CD14-positive monocyte (primary cell): Measurements from ENCODE around the gene HS3ST2. TPM values are rescaled to one million over a fixed set of nuclear protein-coding genes. Genes with fewer than 3 reads are reported as not detected.
A peak's percentile ranks its signal among the peaks of the same experiment; 100 is the strongest.

Experiments
- DNase-seq, 3 donors: peaks; one replicate each; pipeline ENCODE4 v3.0.0-alpha.2; 2011 to 2022
- H2AFZ ChIP-seq: 2 replicates; pipeline ENCODE4 v1.6.0; 2012; ENCODE audit warnings: mild to moderate bottlenecking, low read depth, low read length, inconsistent platforms; ENCODE audit not compliant: insufficient read depth, poor library complexity, severe bottlenecking
- H3K27ac ChIP-seq, 2 donors: 1 replicate in 1 of 2; 2 replicates in 1 of 2; pipeline ENCODE4 v1.5.1; 2012 to 2013; ENCODE audit warnings: low read length in 2 of 2, control low read depth in 1 of 2, inconsistent platforms in 1 of 2, low read depth in 1 of 2, mild to moderate bottlenecking in 1 of 2
- H3K27me3 ChIP-seq, 2 donors: one replicate each; pipeline versions ENCODE4 v1.6.0 to v1.6.1; 2011 to 2013; ENCODE audit warnings: low read length in 2 of 2; ENCODE audit not compliant: control insufficient read depth in 2 of 2, insufficient read depth in 2 of 2
- H3K36me3 ChIP-seq, 2 donors: replicated peaks in 1 of 2; 1 replicate in 1 of 2; 2 replicates in 1 of 2; pipeline versions ENCODE4 v1.5.1 to v1.6.1; 2012 to 2013; ENCODE audit warnings: low read length in 2 of 2, control low read depth in 1 of 2, inconsistent platforms in 1 of 2, mild to moderate bottlenecking in 1 of 2; ENCODE audit not compliant: insufficient read depth in 2 of 2, control insufficient read depth in 1 of 2
- H3K4me1 ChIP-seq, 2 donors: 1 replicate in 1 of 2; 2 replicates in 1 of 2; pipeline versions ENCODE4 v1.5.1 to v1.6.1; 2012 to 2013; ENCODE audit warnings: low read length in 2 of 2, control low read depth in 1 of 2, inconsistent platforms in 1 of 2, mild to moderate bottlenecking in 1 of 2, moderate library complexity in 1 of 2; ENCODE audit not compliant: insufficient read depth in 2 of 2, control insufficient read depth in 1 of 2
- H3K4me2 ChIP-seq: replicated peaks from 2 replicates; pipeline ENCODE3; 2012; ENCODE audit warnings: low read length, moderate library complexity, mild to moderate bottlenecking; ENCODE audit not compliant: poor library complexity, severe bottlenecking; ENCODE audit errors: extremely low read depth
- H3K4me3 ChIP-seq, 3 experiments: fragments of 200-600 bp in 1 of 3; sonication (generic) in 1 of 3; replicated peaks in 1 of 3; 1 replicate in 2 of 3; 2 replicates in 1 of 3; pipeline ENCODE4 v1.5.1; 2011 to 2013; ENCODE audit warnings: low read length in 3 of 3, mild to moderate bottlenecking in 3 of 3, control low read depth in 2 of 3, low read depth in 2 of 3, inconsistent platforms in 1 of 3, moderate library complexity in 1 of 3
- H3K79me2 ChIP-seq: 2 replicates; pipeline ENCODE4 v1.6.0; 2012; ENCODE audit warnings: mild to moderate bottlenecking, control low read depth, inconsistent platforms, low read length, moderate library complexity; ENCODE audit not compliant: insufficient read depth
- H3K9ac ChIP-seq: 2 replicates; pipeline ENCODE4 v1.6.0; 2017; ENCODE audit warnings: low read length, mild to moderate bottlenecking; ENCODE audit not compliant: insufficient read depth, poor library complexity, severe bottlenecking
- H3K9me3 ChIP-seq, 2 donors: replicated peaks in 1 of 2; 1 replicate in 1 of 2; 2 replicates in 1 of 2; pipeline versions ENCODE4 v1.5.1 to v1.6.1; 2012 to 2013; ENCODE audit warnings: low read length in 2 of 2, control low read depth in 1 of 2; ENCODE audit not compliant: control insufficient read depth in 1 of 2, insufficient read depth in 1 of 2
- H4K20me1 ChIP-seq: 2 replicates; pipeline ENCODE4 v1.6.0; 2012; ENCODE audit warnings: mild to moderate bottlenecking, low read length, control low read depth, moderate library complexity; ENCODE audit not compliant: insufficient read depth
- H3K27ac Mint-ChIP-seq, 7 donors: one replicate each; pipeline ENCODE4 v1.8.0; 2020; ENCODE audit warnings: mild to moderate bottlenecking in 7 of 7, mixed read lengths in 7 of 7, moderate library complexity in 6 of 7, inconsistent platforms in 2 of 7
- H3K27me3 Mint-ChIP-seq, 3 donors: one replicate each; pipeline ENCODE4 v1.8.0; 2021 to 2022; ENCODE audit warnings: low read depth in 3 of 3, mild to moderate bottlenecking in 3 of 3, mixed read lengths in 3 of 3, moderate library complexity in 3 of 3, inconsistent platforms in 1 of 3
- H3K36me3 Mint-ChIP-seq, 2 donors: one replicate each; pipeline ENCODE4 v1.8.0; 2020; ENCODE audit warnings: mixed read lengths in 2 of 2, inconsistent platforms in 1 of 2, mild to moderate bottlenecking in 1 of 2
- H3K4me1 Mint-ChIP-seq: one replicate; pipeline ENCODE4 v1.8.0; 2020; ENCODE audit warnings: mild to moderate bottlenecking, mixed read lengths
- H3K4me3 Mint-ChIP-seq, 2 donors: one replicate each; pipeline ENCODE4 v1.8.0; 2020; ENCODE audit warnings: mild to moderate bottlenecking in 2 of 2, mixed read lengths in 2 of 2, moderate library complexity in 1 of 2
- H3K9me3 Mint-ChIP-seq, 7 donors: one replicate each; pipeline ENCODE4 v1.8.0; 2020 to 2022; ENCODE audit warnings: mixed read lengths in 7 of 7, mild to moderate bottlenecking in 6 of 7, moderate library complexity in 6 of 7, inconsistent platforms in 2 of 7
- CTCF ChIP-seq: fragments of 200-600 bp; IDR thresholded peaks from one replicate; pipeline ENCODE4 v1.8.0; 2022; ENCODE audit warnings: antibody characterized with exemption, mild to moderate bottlenecking
- WGBS: methylation state at CpG from one replicate; pipeline ENCODE4 v1.1.5; 2013; ENCODE audit warnings: missing lambda C conversion rate; ENCODE audit not compliant: insufficient coverage; 5-methylcytosine and 5-hydroxymethylcytosine counted together
- intact Hi-C, 2 donors: fragments of 100-400 bp; cut with micrococcal nuclease; formaldehyde crosslinking; loops; one replicate each; pipeline versions ENCODE4 v1.15.0 to v1.15.1; 2023
- polyA plus RNA-seq, 3 donors: library from polyadenylated mRNA; depleted of rRNA in 1 of 3; unstranded in 2 of 3; stranded (reverse) in 1 of 3; fragments of 300-500 nt in 2 of 3; fragments of >200 nt in 1 of 3; fragmentation: Illumina TruSeq in 2 of 3; gene quantifications; 1 replicate in 2 of 3; 2 replicates in 1 of 3; pipeline ENCODE4 v1.2.3, GENCODE V29; 2012 to 2021

The HS3ST2 gene
- polyA plus RNA-seq, 3 donors = not detected

GRCh38 chr16:22849517-22849916 lies 35.6 kb downstream of the HS3ST2 start:
- no peaks in the 10 kb centered on the region for H3K4me1 ChIP-seq
- Mint-ChIP-seq H3K9me3 (peaks cover 0 to 2% (median 0%) of the 10 kb centered on the region in 7 donors), H3K36me3 (no peaks in the 10 kb centered on the region), H3K4me3 (no peak overlapping the region), H3K4me1 (no peaks in the 10 kb centered on the region), H3K27me3 (peaks cover 7 to 14% (median 7%) of the 10 kb centered on the region in 3 donors), H3K27ac (no peak overlapping the region)
- no peaks in the 10 kb centered on the region for H4K20me1 ChIP-seq
- H3K27me3 ChIP-seq = peaks cover 2% of the 10 kb centered on the region in 2 donors
- H3K4me3 ChIP-seq = no peak overlapping the region
- H3K4me2 ChIP-seq = no peak overlapping the region
- H3K9me3 ChIP-seq = no peaks in the 10 kb centered on the region
- intact Hi-C loops = no loop called here
- no peak overlapping the region for H2AFZ ChIP-seq
- no peaks in the 10 kb centered on the region for H3K36me3 ChIP-seq
- no peaks in the 10 kb centered on the region for H3K79me2 ChIP-seq
- DNase-seq = no peak
- no peak overlapping the region for H3K27ac ChIP-seq
- TF ChIP-seq CTCF = no peak
- WGBS = no CpG with 5 or more reads among the region's 2 CpGs
- H3K9ac ChIP-seq = no peak overlapping the region

GRCh38 chr16:22855231-22855630 lies 41.3 kb downstream of the HS3ST2 start:
- H2AFZ ChIP-seq = no peak overlapping the region

More at GRCh38 chr16:22855231-22855630, 41.3 kb downstream of the HS3ST2 start:
- H3K9me3 ChIP-seq = no peaks in the 10 kb centered on the region
- no peaks in the 10 kb centered on the region for H3K9me3 Mint-ChIP-seq
- no peak overlapping the region for H3K4me3 ChIP-seq
- intact Hi-C loops = no loop called here
- WGBS = 89% methylated on average over 1 of the region's 2 CpGs
- no peak for TF ChIP-seq CTCF
- no peaks in the 10 kb centered on the region for H3K79me2 ChIP-seq
- no peak for DNase-seq
- H3K27ac ChIP-seq = no peak overlapping the region
- H3K36me3 ChIP-seq = no peaks in the 10 kb centered on the region
- H3K36me3 Mint-ChIP-seq = no peaks in the 10 kb centered on the region
- H3K4me2 ChIP-seq = no peak overlapping the region
- H3K4me3 Mint-ChIP-seq = no peak overlapping the region
- no peaks in the 10 kb centered on the region for H3K4me1 ChIP-seq
- peak overlapping the region in 1 of 7 donors; percentile 37 for H3K27ac Mint-ChIP-seq
- no peaks in the 10 kb centered on the region for H4K20me1 ChIP-seq
- H3K4me1 Mint-ChIP-seq = no peaks in the 10 kb centered on the region
- no peak overlapping the region for H3K9ac ChIP-seq
- no peaks in the 10 kb centered on the region for H3K27me3 ChIP-seq
- H3K27me3 Mint-ChIP-seq = peaks cover 5 to 20% (median 7%) of the 10 kb centered on the region in 3 donors
